Thymus (tissue), 11 donors: Measurements from ENCODE around the gene PRPF39. TPM values are rescaled to one million over a fixed set of nuclear protein-coding genes. Genes with fewer than 3 reads are reported as not detected.
"Not testable (repeated sequence)": the region's sequence is repeated elsewhere in the genome, so short reads cannot be mapped to it uniquely, and the experiment has no call there.

Source experiments
- DNase-seq, 9 donors: peaks; one replicate each; pipeline ENCODE4 v3.0.0-alpha.2; 2013; ENCODE audit warnings: low spot score in 9 of 9, low read depth in 6 of 9, missing footprints in 1 of 9
- H3K27ac ChIP-seq, 2 donors: one replicate each; pipeline ENCODE4 v1.5.1; 2013; ENCODE audit warnings: control low read depth in 1 of 2, low read depth in 1 of 2, low read length in 1 of 2, mild to moderate bottlenecking in 1 of 2, moderate library complexity in 1 of 2
- H3K27me3 ChIP-seq, 2 donors: one replicate each; pipeline ENCODE4 v1.5.1; 2013; ENCODE audit warnings: low read length in 1 of 2; ENCODE audit not compliant: control insufficient read depth in 2 of 2, insufficient read depth in 1 of 2
- H3K36me3 ChIP-seq, 2 donors: one replicate each; pipeline ENCODE4 v1.5.1; 2013; ENCODE audit warnings: low read length in 1 of 2, mild to moderate bottlenecking in 1 of 2, moderate library complexity in 1 of 2; ENCODE audit not compliant: control insufficient read depth in 2 of 2, insufficient read depth in 2 of 2
- H3K4me1 ChIP-seq, 2 donors: one replicate each; pipeline ENCODE4 v1.5.1; 2013; ENCODE audit warnings: low read length in 2 of 2; ENCODE audit not compliant: control insufficient read depth in 2 of 2, insufficient read depth in 2 of 2
- H3K4me3 ChIP-seq, 2 donors: one replicate each; pipeline ENCODE4 v1.5.1; 2013; ENCODE audit warnings: low read length in 2 of 2, control low read depth in 1 of 2, mild to moderate bottlenecking in 1 of 2
- H3K9me3 ChIP-seq, 2 donors: one replicate each; pipeline ENCODE4 v1.5.1; 2013; ENCODE audit warnings: low read length in 1 of 2, mild to moderate bottlenecking in 1 of 2; ENCODE audit not compliant: control insufficient read depth in 2 of 2, insufficient read depth in 1 of 2
- WGBS: extraction: QIAGEN DNeasy Blood & Tissue Kit; methylation state at CpG from one replicate; pipeline ENCODE4 v1.1.7; 2013; 5-methylcytosine and 5-hydroxymethylcytosine counted together
- polyA plus RNA-seq: library from polyadenylated mRNA; stranded (reverse); fragments of 200-250 nt; gene quantifications from one replicate; pipeline ENCODE4 v1.2.3, GENCODE V29; 2013
- total RNA-seq: library from RNA; stranded (reverse); fragments of 120-200 nt; gene quantifications from one replicate; pipeline ENCODE4 v1.2.4, GENCODE V29; 2013
- donor health status: healthy.

PRPF39 gene
- total and polyA plus RNA-seq, 2 donors = 32.8 to 60.3 TPM

- H3K27ac ChIP-seq = peak overlapping the region; percentile 71 to 99
Observed at GRCh38 chr14:45136399-45136798, 52.5 kb downstream of the PRPF39 start.

GRCh38 chr14:45140661-45141187 is 56.8 kb downstream of the PRPF39 start:
- Histone ChIP-seq H3K9me3 (no peaks in the 10 kb centered on the region), H3K36me3 (peaks cover 8 to 10% of the 10 kb centered on the region in 2 donors), H3K27ac (no peak overlapping the region), H3K4me3 (no peak overlapping the region), H3K4me1 (peaks cover 3 to 12% of the 10 kb centered on the region in 2 donors), H3K27me3 (no peaks in the 10 kb centered on the region)
- no peak for DNase-seq
- 99% methylated on average over 6 of the region's 6 CpGs for WGBS

More at GRCh38 chr14:45136399-45136798, 52.5 kb downstream of the PRPF39 start:
- H3K4me1 ChIP-seq = peaks cover 7 to 13% of the 10 kb centered on the region in 2 donors
- 4% methylated on average over 7 of the region's 7 CpGs for WGBS
- H3K4me3 ChIP-seq = peak overlapping the region; percentile 72 to 94
- H3K27me3 ChIP-seq = no peaks in the 10 kb centered on the region
- no peaks in the 10 kb centered on the region for H3K36me3 ChIP-seq
- peak in 1 of 9 donors; percentile 1 for DNase-seq
- no peaks in the 10 kb centered on the region for H3K9me3 ChIP-seq

DNA sequence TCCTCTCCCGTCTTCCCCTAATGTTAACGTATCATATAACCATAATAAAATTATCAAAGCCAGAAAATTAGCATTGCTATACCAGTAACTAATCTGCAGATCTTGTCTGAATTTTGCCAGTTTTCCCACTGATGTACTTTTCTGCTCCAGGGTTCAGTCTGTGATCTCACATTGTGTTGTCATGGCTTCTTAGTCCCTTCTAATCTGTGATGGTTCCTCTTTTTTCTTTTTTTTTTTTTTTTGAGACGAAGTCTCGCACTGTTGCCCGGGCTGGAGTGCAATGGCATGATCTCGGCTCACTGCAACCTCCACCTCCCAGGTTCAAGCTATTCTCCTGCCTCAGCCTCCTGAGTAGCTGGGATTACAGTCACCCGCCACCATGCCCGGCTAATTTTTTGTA is 58.2 kb downstream of the PRPF39 start:
- not testable (repeated sequence) for H3K9me3 ChIP-seq, H3K36me3 ChIP-seq, DNase-seq, H3K27ac ChIP-seq, H3K27me3 ChIP-seq, H3K4me1 ChIP-seq, H3K4me3 ChIP-seq
- 94% methylated on average over 8 of the region's 8 CpGs for WGBS

DNA sequence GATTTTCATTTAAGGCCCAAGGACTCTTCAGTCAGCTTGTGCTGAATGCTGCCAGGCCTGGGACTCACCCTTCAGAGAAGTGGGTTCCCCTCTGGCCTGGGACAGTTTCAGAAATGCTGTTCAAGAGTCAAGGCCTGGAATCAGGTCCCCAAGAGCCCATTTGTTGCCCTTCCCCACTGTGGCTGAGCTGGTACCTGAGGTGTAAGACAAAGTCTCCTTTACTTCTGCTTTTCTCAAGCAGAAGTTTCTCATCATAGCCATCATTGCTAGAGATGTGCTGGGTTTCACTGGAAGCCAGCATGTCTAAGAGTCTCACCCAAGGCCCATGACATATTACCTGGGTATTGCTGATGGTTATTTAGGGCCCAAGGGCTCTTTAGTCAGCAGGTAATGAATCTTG is 60.7 kb downstream of the PRPF39 start:
- DNase-seq = no peak
- Histone ChIP-seq H3K27ac (no peak overlapping the region), H3K27me3 (no peaks in the 10 kb centered on the region), H3K9me3 (no peaks in the 10 kb centered on the region), H3K36me3 (peaks cover 10 to 14% of the 10 kb centered on the region in 2 donors), H3K4me3 (no peak overlapping the region), H3K4me1 (no peaks in the 10 kb centered on the region)

GRCh38 chr14:45145214-45145613 is 61.3 kb downstream of the PRPF39 start:
- Histone ChIP-seq H3K9me3 (no peaks in the 10 kb centered on the region), H3K36me3 (peaks cover 10 to 17% of the 10 kb centered on the region in 2 donors), H3K4me1 (no peaks in the 10 kb centered on the region), H3K4me3 (no peak overlapping the region), H3K27ac (no peak overlapping the region), H3K27me3 (no peaks in the 10 kb centered on the region)
- WGBS = 98% methylated on average over 3 of the region's 3 CpGs
- DNase-seq = no peak

GRCh38 chr14:45149602-45150001 is 65.7 kb downstream of the PRPF39 start:
- 98% methylated on average over 3 of the region's 3 CpGs for WGBS
- no peaks in the 10 kb centered on the region for H3K9me3 ChIP-seq
- no peaks in the 10 kb centered on the region for H3K4me1 ChIP-seq
- peaks cover 10 to 16% of the 10 kb centered on the region in 2 donors for H3K36me3 ChIP-seq
- no peaks in the 10 kb centered on the region for H3K27me3 ChIP-seq
- no peak for DNase-seq
- H3K4me3 ChIP-seq = no peak overlapping the region
- H3K27ac ChIP-seq = no peak overlapping the region

- H3K4me1 ChIP-seq = no peaks in the 10 kb centered on the region
- no peaks in the 10 kb centered on the region for H3K9me3 ChIP-seq
- H3K27ac ChIP-seq = no peak overlapping the region
- 99% methylated on average over 4 of the region's 4 CpGs for WGBS
- no peaks in the 10 kb centered on the region for H3K27me3 ChIP-seq
- H3K4me3 ChIP-seq = no peak overlapping the region
- no peak for DNase-seq
- H3K36me3 ChIP-seq = peaks cover 2 to 8% of the 10 kb centered on the region in 2 donors
Observed at GRCh38 chr14:45150386-45150890, 66.5 kb downstream of the PRPF39 start.

DNA sequence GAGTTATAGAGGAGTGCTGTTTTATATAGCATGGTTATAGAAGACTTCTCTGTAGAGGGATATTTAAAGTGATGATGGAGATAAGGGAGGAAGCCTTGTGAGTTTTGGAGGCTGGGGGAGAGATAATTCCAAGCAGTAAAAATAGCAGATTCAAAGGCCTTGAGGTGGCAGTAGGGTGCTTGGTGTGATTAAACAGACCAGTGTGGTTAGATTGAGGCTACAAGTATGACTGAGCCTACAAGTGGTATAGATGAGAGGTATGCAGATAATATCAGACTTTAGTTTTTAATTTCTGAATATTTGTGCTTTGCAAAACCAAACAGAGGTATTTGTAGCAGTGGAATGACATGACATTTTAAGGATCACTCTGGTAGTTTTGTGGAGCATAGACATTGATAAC is 72.2 kb downstream of the PRPF39 start:
- Histone ChIP-seq H3K27ac (no peak overlapping the region), H3K36me3 (peaks cover 2 to 9% of the 10 kb centered on the region in 2 donors), H3K4me3 (no peak overlapping the region), H3K4me1 (no peaks in the 10 kb centered on the region), H3K27me3 (no peaks in the 10 kb centered on the region), H3K9me3 (no peaks in the 10 kb centered on the region)
- DNase-seq = no peak
